HEK293T (cell line): ENCODE data around the gene CFAP119.

ENCODE experiments used
- CTCF ChIA-PET: fragments of 350-600 bp; formaldehyde crosslinking; extraction: SDS; loops from one replicate; lab custom pipeline; 2021; ENCODE audit warnings: antibody characterized with exemption, inconsistent platforms; lab: Yijun Ruan, JAX
- POLR2A ChIA-PET: fragments of 350-600 bp; formaldehyde crosslinking; extraction: SDS; loops from one replicate; lab custom pipeline; 2020; ENCODE audit warnings: antibody characterized with exemption, inconsistent platforms; lab: Yijun Ruan, JAX
- DNase-seq: peaks from one replicate; pipeline ENCODE4 v3.0.0; 2012; ENCODE audit warnings: mixed read lengths; ENCODE audit errors: extremely low spot score
- ARNT ChIP-seq: fragments of 450-650 bp; IDR thresholded peaks from 2 replicates; pipeline ENCODE4 v1.6.1; 2017; ENCODE audit warnings: mild to moderate bottlenecking
- BHLHE40 ChIP-seq: fragments of 450-650 bp; IDR thresholded peaks from 2 replicates; pipeline ENCODE4 v1.6.1; 2016; ENCODE audit warnings: mild to moderate bottlenecking, moderate library complexity, borderline replicate concordance
- CTBP1 ChIP-seq: fragments of 450-650 bp; IDR thresholded peaks from 2 replicates; pipeline ENCODE4 v1.6.1; 2016; ENCODE audit warnings: borderline replicate concordance
- ELF4 ChIP-seq: fragments of 450-650 bp; IDR thresholded peaks from 2 replicates; pipeline ENCODE4 v1.6.1; 2017; ENCODE audit warnings: antibody characterized with exemption
- FOXA1 ChIP-seq: fragments of 450-650 bp; IDR thresholded peaks from 2 replicates; pipeline ENCODE4 v1.6.1; 2016; ENCODE audit warnings: mild to moderate bottlenecking
- FOXK2 ChIP-seq: fragments of 450-650 bp; IDR thresholded peaks from 2 replicates; pipeline ENCODE4 v1.6.1; 2016; ENCODE audit warnings: mild to moderate bottlenecking
- FOXM1 ChIP-seq: fragments of 450-650 bp; IDR thresholded peaks from 2 replicates; pipeline ENCODE4 v1.6.1; 2017; ENCODE audit warnings: mild to moderate bottlenecking, borderline replicate concordance
- HDGF ChIP-seq: fragments of 450-650 bp; IDR thresholded peaks from 2 replicates; pipeline ENCODE4 v1.6.1; 2017; ENCODE audit warnings: antibody characterized with exemption, borderline replicate concordance
- L3MBTL2 ChIP-seq: fragments of 450-650 bp; conservative IDR thresholded peaks from 2 replicates; pipeline ENCODE4 v1.6.1; 2016; ENCODE audit warnings: mild to moderate bottlenecking
- LEF1 ChIP-seq: fragments of 450-650 bp; IDR thresholded peaks from 2 replicates; pipeline ENCODE4 v1.6.1; 2017; ENCODE audit warnings: mild to moderate bottlenecking, borderline replicate concordance
- NFRKB ChIP-seq: fragments of 450-650 bp; IDR thresholded peaks from 2 replicates; pipeline ENCODE4 v1.6.1; 2016; ENCODE audit warnings: mild to moderate bottlenecking, moderate library complexity
- SP1 ChIP-seq: fragments of 450-650 bp; IDR thresholded peaks from 2 replicates; pipeline ENCODE4 v1.6.1; 2017
- SUZ12 ChIP-seq: fragments of 450-650 bp; IDR thresholded peaks from 2 replicates; pipeline ENCODE4 v1.6.1; 2016; ENCODE audit warnings: mild to moderate bottlenecking
- TARDBP ChIP-seq: fragments of 450-650 bp; IDR thresholded peaks from 2 replicates; pipeline ENCODE4 v1.6.1; 2016
- ZNF384 ChIP-seq: fragments of 450-650 bp; IDR thresholded peaks from 2 replicates; pipeline ENCODE4 v1.6.1; 2016
- TF ChIP-seq, protein P1 (sequence below): fragments of 450-650 bp; IDR thresholded peaks from 2 replicates; pipeline ENCODE4 v1.6.1; 2016

Gene CFAP119

DNA sequence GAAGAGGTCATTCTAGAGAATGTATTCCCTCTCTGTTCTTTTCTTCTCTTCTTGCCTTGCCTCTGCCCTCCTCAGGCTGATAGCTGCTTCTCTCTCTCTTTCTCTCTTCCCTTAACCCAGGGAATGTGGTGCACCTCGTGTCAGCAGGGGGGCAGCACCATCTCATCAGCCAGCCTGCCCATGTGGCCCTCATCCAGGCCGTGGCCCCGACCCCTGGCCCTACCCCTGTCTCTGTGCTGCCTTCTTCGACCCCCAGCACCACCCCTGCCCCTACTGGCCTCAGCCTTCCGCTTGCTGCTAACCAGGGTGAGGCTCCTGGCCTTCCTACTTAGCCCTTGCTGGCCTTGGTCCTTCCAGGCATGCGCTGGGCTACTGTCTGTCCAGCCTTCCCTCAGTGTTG is 39.4 kb downstream of the CFAP119 start:
- TF ChIP-seq CTBP1 (no peak), ARNT (no peak), SUZ12 (no peak), ELF4 (no peak), TARDBP (no peak), ZNF384 (no peak), L3MBTL2 (no peak), LEF1 (no peak), NFRKB (no peak), BHLHE40 (no peak), FOXM1 (no peak), FOXK2 (no peak), FOXA1 (no peak), SP1 (no peak), HDGF (no peak)
- TF ChIP-seq, protein P1, sequence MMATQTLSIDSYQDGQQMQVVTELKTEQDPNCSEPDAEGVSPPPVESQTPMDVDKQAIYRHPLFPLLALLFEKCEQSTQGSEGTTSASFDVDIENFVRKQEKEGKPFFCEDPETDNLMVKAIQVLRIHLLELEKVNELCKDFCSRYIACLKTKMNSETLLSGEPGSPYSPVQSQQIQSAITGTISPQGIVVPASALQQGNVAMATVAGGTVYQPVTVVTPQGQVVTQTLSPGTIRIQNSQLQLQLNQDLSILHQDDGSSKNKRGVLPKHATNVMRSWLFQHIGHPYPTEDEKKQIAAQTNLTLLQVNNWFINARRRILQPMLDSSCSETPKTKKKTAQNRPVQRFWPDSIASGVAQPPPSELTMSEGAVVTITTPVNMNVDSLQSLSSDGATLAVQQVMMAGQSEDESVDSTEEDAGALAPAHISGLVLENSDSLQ = no peak
- CTCF ChIA-PET = interaction anchor here (1.0 kb wide), 1 partner anchor 18 kb away, joined by 3 read pairs; a partner anchor contains a TSS
- POLR2A ChIA-PET = interaction anchor here (1.2 to 2.0 kb wide), 2 partner anchors 24 to 53 kb away, joined by 4 to 5 read pairs; partner anchors contain the start of gene SRCAP
- DNase-seq = no peak

DNA sequence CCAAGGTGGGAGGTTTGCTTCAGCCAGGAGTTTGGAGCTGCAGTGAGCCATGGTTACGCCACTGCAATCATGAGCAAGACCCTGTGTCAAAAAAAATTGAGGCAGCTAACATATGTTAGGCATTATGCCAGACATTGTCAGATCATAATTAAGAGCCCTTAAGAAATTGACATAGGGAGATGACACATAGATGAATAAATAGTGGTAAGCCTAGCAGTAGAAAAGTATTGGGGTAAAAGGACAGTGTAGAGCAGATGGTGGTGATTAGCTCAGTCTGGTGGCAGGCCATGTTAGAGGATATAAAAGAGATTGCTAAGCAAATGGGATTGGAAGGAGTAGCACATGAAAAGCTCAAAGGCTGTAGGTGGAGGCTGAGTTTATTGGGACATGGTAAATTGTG is 40.3 kb downstream of the CFAP119 start:
- no peak for DNase-seq
- CTCF ChIA-PET = interaction anchor here (1.0 kb wide), 1 partner anchor 19 kb away, joined by 3 read pairs; a partner anchor contains a TSS
- POLR2A ChIA-PET = interaction anchor here (0.9 to 2.1 kb wide), 3 partner anchors 23 to 57 kb away, joined by 3 to 9 read pairs (median 4); partner anchors contain the start of genes PHKG2 and SRCAP

DNA sequence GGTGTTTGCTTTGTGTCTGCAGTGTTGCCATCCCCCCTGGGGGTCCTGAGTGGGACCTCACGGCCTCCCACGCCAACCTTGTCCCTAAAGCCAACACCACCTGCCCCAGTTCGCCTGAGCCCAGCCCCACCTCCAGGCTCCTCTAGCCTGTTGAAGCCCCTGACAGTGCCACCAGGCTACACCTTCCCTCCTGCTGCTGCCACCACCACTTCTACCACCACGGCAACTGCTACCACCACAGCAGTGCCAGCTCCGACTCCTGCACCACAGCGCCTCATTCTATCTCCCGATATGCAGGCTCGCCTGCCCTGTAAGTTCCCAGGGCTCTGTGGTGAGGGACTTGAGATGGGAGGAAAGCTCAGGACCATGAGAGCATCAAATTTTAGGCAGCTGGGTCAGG is 40.7 kb downstream of the CFAP119 start:
- DNase-seq = no peak
- no peak for TF ChIP-seq ELF4
- no peak for TF ChIP-seq ZNF384
- no peak for TF ChIP-seq NFRKB
- no peak for TF ChIP-seq HDGF
- TF ChIP-seq CTBP1 = no peak
- TF ChIP-seq FOXA1 = no peak
- ChIA-PET CTCF (interaction anchor here (1.0 kb wide), 1 partner anchor 19 kb away, joined by 3 read pairs; a partner anchor contains a TSS), POLR2A (interaction anchor here (0.9 to 2.1 kb wide), 2 partner anchors 27 to 58 kb away, joined by 3 to 9 read pairs; partner anchors contain the start of gene PHKG2)

More for the DNA sequence above, 40.3 kb downstream of the CFAP119 start:
- no peak for TF ChIP-seq SUZ12
- no peak for TF ChIP-seq FOXA1

DNA sequence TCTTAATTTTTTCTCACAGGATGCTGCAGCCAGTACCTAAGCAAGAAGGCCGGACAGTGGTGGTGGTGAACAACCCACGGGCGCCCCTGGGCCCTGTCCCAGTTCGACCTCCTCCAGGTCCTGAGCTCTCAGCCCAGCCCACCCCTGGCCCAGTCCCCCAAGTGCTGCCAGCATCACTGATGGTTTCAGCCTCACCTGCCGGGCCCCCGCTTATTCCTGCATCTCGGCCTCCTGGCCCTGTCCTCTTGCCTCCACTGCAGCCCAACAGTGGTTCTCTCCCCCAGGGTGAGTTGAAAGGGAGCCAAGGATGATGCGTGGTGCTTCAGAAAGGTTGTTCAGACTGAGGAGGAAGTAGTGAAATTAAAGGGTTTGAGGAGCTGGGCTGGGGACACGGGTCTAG is 41.2 kb downstream of the CFAP119 start:
- ChIA-PET CTCF (no interaction called here), POLR2A (interaction anchor here (2.1 kb wide), 1 partner anchor 27 kb away, joined by 9 read pairs; the partner anchor contains the start of gene PHKG2)
- no peak for TF ChIP-seq FOXM1
- no peak for TF ChIP-seq NFRKB
- TF ChIP-seq, protein P1 = no peak
- TF ChIP-seq BHLHE40 = no peak
- TF ChIP-seq CTBP1 = no peak
- TF ChIP-seq FOXK2 = no peak
- TF ChIP-seq L3MBTL2 = no peak
- TF ChIP-seq ELF4 = no peak
- TF ChIP-seq SP1 = no peak
- no peak for TF ChIP-seq SUZ12
- TF ChIP-seq LEF1 = no peak
- no peak for TF ChIP-seq TARDBP
- no peak for TF ChIP-seq ARNT
- no peak for TF ChIP-seq ZNF384
- no peak for DNase-seq

DNA sequence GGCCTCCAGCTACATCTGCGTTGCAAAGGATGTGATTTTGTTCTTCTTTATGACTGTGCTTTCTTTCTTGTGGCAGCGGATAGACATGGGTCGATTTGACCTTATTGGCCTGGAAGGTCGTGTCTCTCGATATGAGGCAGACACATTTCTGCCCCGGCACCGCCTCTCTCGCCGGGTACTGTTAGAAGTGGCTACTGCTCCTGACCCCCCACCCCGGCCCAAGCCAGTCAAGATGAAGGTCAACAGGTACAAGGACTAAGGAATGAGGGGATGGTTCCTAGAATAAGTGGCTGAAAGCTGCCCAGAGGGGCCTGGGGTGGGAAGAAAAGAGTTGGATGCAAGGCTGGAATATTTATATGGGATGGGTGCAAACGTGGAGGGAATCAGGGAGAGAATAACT is 41.8 kb downstream of the CFAP119 start:
- ChIA-PET CTCF (interaction anchor here (1.1 kb wide), 1 partner anchor 26 kb away, joined by 3 read pairs; no protein-coding TSS in a partner anchor), POLR2A (interaction anchor here (2.1 kb wide), 1 partner anchor 28 kb away, joined by 9 read pairs; the partner anchor contains the start of gene PHKG2)
- TF ChIP-seq ARNT (no peak), SP1 (no peak), FOXA1 (no peak), FOXM1 (no peak), TARDBP (no peak), CTBP1 (no peak), L3MBTL2 (no peak)
- DNase-seq = no peak

DNA sequence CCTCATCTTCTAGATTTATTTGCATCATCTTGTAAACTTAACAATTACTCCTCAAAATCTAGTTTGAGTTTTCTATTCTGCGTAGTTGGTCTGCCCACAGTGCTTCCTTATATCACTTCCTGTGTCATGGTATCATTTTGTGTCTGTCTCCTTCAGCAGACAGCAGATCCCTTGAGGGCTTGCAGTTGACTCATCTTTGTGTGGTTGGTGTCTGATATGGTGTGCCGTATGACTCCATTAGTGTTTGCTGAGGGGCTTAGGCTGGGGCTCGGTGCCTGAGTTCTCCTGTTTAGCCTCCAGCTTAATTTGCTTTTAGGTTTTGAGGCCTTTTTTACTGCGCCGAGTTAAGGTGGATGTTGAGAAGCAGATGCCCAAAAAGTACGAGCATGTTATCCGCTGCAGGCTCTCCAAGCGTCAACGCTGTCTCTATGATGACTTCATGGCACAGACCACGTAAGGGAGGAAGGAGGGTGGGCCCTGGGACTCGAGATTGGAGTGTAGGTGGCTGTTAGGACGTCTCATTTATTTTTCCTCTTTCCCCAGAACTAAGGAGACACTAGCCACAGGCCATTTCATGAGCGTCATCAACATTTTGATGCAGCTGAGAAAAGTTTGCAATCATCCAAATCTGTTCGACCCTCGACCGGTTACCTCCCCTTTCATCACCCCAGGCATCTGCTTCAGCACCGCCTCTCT is 46.0 kb downstream of the CFAP119 start:
- CTCF ChIA-PET = no interaction called here
- no peak for TF ChIP-seq ZNF384
- POLR2A ChIA-PET = interaction anchor here (1.3 to 1.4 kb wide), 2 partner anchors 9 to 17 kb away, joined by 3 to 4 read pairs; partner anchors contain the start of gene SRCAP
- DNase-seq = no peak

DNA sequence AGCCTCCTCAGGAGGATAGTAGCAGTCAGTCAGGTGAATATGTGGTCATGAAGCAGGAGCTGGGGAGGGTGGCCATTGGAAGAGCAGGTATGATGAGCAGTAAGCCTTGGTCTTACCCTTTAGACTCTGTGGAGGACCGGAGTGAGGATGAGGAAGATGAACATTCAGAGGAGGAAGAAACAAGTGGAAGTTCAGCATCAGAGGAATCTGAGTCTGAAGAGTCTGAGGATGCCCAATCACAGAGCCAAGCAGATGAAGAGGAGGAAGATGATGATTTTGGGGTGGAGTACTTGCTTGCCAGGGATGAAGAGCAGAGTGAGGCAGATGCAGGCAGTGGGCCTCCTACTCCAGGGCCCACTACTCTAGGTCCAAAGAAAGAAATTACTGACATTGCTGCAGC is 50.1 kb downstream of the CFAP119 start:
- ChIA-PET CTCF (no interaction called here), POLR2A (interaction anchor here (0.8 to 2.8 kb wide), 6 partner anchors 12 to 103 kb away, joined by 3 to 16 read pairs (median 8); partner anchors contain the start of genes PHKG2 and SRCAP)
- TF ChIP-seq LEF1 (no peak), CTBP1 (no peak), ELF4 (no peak), L3MBTL2 (no peak), TARDBP (no peak), ARNT (no peak), ZNF384 (no peak)
- TF ChIP-seq, protein P1 = no peak
- no peak for DNase-seq
